Heart right ventricle (tissue), 16 donors: ENCODE data around the gene AHNAK2. TPM values are rescaled to one million over a fixed set of nuclear protein-coding genes. Genes with fewer than 3 reads are reported as not detected.
"Not testable (repeated sequence)": the region's sequence is repeated elsewhere in the genome, so short reads cannot be mapped to it uniquely, and the experiment has no call there.

Source experiments
- ATAC-seq, 8 donors: fragments of 200-7000 bp; cut with Tn5 transposase; one replicate each; pipeline ENCODE4 v1.9.1; 2020; ENCODE audit warnings: mild to moderate bottlenecking in 8 of 8, moderate library complexity in 8 of 8, moderate number of reproducible peaks in 1 of 8
- DNase-seq, 2 donors: peaks; one replicate each; pipeline ENCODE4 v3.0.0-alpha.2; 2020
- H3K27ac ChIP-seq, 10 donors: fragments of 200-600 bp; sonication (generic) in 2 of 10; one replicate each; pipeline versions ENCODE4 v1.5.0 to v1.8.0; 2020 to 2022; ENCODE audit warnings: mild to moderate bottlenecking in 3 of 10
- H3K27me3 ChIP-seq, 7 donors: fragments of 200-600 bp; one replicate each; pipeline ENCODE4 v1.8.0; 2021 to 2022; ENCODE audit warnings: mild to moderate bottlenecking in 2 of 7
- H3K36me3 ChIP-seq, 9 donors: fragments of 200-600 bp; sonication (generic) in 1 of 9; one replicate each; pipeline versions ENCODE4 v1.5.0 to v1.8.0; 2020 to 2022; ENCODE audit warnings: mild to moderate bottlenecking in 2 of 9
- H3K4me1 ChIP-seq, 9 donors: fragments of 200-600 bp; sonication (generic) in 1 of 9; one replicate each; pipeline versions ENCODE4 v1.5.0 to v1.8.0; 2020 to 2022; ENCODE audit warnings: mild to moderate bottlenecking in 4 of 9
- H3K4me3 ChIP-seq, 10 donors: fragments of 200-600 bp; sonication (generic) in 2 of 10; one replicate each; pipeline versions ENCODE4 v1.5.0 to v1.8.0; 2020 to 2022; ENCODE audit warnings: mild to moderate bottlenecking in 7 of 10, moderate library complexity in 2 of 10
- H3K9me3 ChIP-seq, 11 donors: fragments of 200-600 bp in 10 of 11; sonication (generic) in 2 of 11; one replicate each; pipeline versions ENCODE4 v1.5.0 to v1.8.0; 2013 to 2022; ENCODE audit warnings: mild to moderate bottlenecking in 2 of 11, control low read depth in 1 of 11, moderate library complexity in 1 of 11
- WGBS, 2 donors: extraction: QIAGEN DNeasy Blood & Tissue Kit; methylation state at CpG; one replicate each; pipeline ENCODE4 v1.1.7; 2013; ENCODE audit warnings: inconsistent platforms in 1 of 2; 5-methylcytosine and 5-hydroxymethylcytosine counted together
- intact Hi-C, 10 donors: fragments of 100-400 bp; cut with DNase I; formaldehyde crosslinking; loops; one replicate each; pipeline versions ENCODE4 v1.11.1 to v1.14.2; 2022
- polyA plus RNA-seq, 2 donors: library from polyadenylated mRNA; stranded (reverse); fragments of 200-250 nt; gene quantifications; one replicate each; pipeline ENCODE4 v1.2.3, GENCODE V29; 2013
- total RNA-seq, 10 donors: library from RNA; stranded (reverse); fragmentation: NEBNext Ultra II Directional in 3 of 10; extraction: Animal tissue kit (Norgen Biotek cat#: 25700) in 3 of 10; gene quantifications; one replicate each; pipeline versions ENCODE4 v1.2.1 to v1.2.4, GENCODE V29; 2021 to 2023
- TF ChIP-seq, protein P1 (sequence below), 9 donors: fragments of 200-600 bp; sonication (generic) in 2 of 9; IDR thresholded peaks; one replicate each; pipeline versions ENCODE4 v1.5.0 to v1.8.0; 2021 to 2022; ENCODE audit warnings: antibody characterized with exemption in 9 of 9, mild to moderate bottlenecking in 5 of 9, moderate library complexity in 1 of 9
- donor health status: Arrhythmogenic right ventricular cardiomyopathy.
- donor health status: ischemic (EF 13 %, LVEDD 7.1; RV severe dilation, severe dysfunction).
- donor health status: healthy with polysubstance abuse.
- donor health status: DM: no; HTN: yes; CAD: no.
- donor health status: DM: no; HTN: no; CAD: no.
- donor health status: ischemic (EF 25% LVEDD 6.9; RV normal size, moderate dysfunction).
- donor health status: ischemic (EF 25% LVEDD 5.7; RV mildly dilated, moderate dysfunction).
- donor health status: healthy.
- donor health status: DM: yes; HTN: yes; CAD: no.
- donor health status: Ischemic cardiomyopathy.
- donor health status: ischemic (EF 35%, LVEDD 5.7; RV mildly dilated, moderate dysfunction).
- donor health status: nonischemic (EF 11% LVEDD 7.7; RV severe dilation, severe dysfunction).
- donor health status: DM: yes; HTN: yes; CAD: no.
- donor health status: PGD.
- donor health status: ischemic (EF 29% LVEDD 5.4; RV normal size, mild dysfunction).
- donor health status: nonischemic (EF 23%, LVEDD 6.1; RV moderate dilation, normal function).

The AHNAK2 gene
- total and polyA plus RNA-seq, 12 donors, result 1.1 to 29.5 (median 3.1) TPM

DNA sequence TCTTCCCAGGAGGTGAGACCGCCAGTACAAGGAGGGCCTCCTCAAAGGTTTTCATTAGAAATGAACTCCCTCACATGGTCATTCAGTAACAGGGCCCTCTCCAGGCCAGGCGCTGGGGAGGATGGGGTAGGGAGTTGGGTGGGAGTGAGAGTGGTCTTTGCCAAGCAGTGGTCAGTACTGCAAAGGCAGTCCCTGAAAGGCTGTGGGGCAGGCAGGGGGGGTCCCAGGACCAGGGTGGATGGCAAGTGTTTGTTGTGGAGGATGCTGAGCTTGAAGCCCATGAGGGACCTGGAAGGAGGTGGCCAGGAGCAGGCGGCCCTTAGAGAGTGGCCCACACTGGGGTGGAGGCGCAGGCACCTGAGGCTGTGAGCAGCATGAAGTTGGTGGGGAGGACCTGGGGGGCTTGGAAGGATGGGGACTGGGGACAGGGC is 87.0 kb downstream of the AHNAK2 start:
- H3K27me3 ChIP-seq, result no peaks in the 10 kb centered on the region
- TF ChIP-seq, protein P1, sequence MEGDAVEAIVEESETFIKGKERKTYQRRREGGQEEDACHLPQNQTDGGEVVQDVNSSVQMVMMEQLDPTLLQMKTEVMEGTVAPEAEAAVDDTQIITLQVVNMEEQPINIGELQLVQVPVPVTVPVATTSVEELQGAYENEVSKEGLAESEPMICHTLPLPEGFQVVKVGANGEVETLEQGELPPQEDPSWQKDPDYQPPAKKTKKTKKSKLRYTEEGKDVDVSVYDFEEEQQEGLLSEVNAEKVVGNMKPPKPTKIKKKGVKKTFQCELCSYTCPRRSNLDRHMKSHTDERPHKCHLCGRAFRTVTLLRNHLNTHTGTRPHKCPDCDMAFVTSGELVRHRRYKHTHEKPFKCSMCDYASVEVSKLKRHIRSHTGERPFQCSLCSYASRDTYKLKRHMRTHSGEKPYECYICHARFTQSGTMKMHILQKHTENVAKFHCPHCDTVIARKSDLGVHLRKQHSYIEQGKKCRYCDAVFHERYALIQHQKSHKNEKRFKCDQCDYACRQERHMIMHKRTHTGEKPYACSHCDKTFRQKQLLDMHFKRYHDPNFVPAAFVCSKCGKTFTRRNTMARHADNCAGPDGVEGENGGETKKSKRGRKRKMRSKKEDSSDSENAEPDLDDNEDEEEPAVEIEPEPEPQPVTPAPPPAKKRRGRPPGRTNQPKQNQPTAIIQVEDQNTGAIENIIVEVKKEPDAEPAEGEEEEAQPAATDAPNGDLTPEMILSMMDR (IDR thresholded peaks at IDR 0.05), result no peak
- peaks cover 5 to 22% (median 17%) of the 10 kb centered on the region in 9 donors for H3K4me1 ChIP-seq
- no peak overlapping the region for H3K4me3 ChIP-seq
- DNase-seq, result no peak
- H3K27ac ChIP-seq, result no peak overlapping the region
- no peaks in the 10 kb centered on the region for H3K9me3 ChIP-seq
- WGBS, 2 donors, result 96 to 97% methylated on average over 4 of the region's 4 CpGs
- ATAC-seq, result no peak
- H3K36me3 ChIP-seq, result peaks cover 0 to 34% (median 4%) of the 10 kb centered on the region in 9 donors
- intact Hi-C loops, result loop anchor here in 2 of 10 donors (10.0 kb wide), 2 partner anchors 84 to 154 kb away; partner anchors contain the start of gene AHNAK2 (in 1 of the 2)

DNA sequence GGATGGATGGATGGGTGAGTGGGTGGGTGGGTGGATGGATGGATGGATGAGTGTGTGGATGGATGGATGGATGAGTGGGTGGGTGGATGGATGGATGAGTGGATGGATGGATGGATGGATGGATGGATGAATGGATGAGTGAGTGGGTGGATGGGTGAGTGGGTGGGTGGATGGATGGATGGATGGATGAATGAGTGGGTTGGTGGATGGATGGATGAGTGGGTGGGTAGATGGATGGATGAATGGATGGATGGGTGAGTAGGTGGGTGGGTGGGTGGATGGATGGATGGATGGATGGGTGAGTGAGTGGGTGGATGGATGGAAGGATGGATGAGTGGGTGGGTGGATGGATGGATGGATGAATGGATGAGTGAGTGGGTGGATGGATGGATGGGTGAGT is 87.9 kb downstream of the AHNAK2 start:
- H3K27me3 ChIP-seq, ATAC-seq, H3K4me3 ChIP-seq, H3K27ac ChIP-seq, DNase-seq, H3K9me3 ChIP-seq: not testable (repeated sequence)
- Histone ChIP-seq H3K4me1 (peaks cover 5 to 15% (median 9%) of the 10 kb centered on the region in 9 donors), H3K36me3 (peaks cover 0 to 42% (median 4%) of the 10 kb centered on the region in 9 donors)
- intact Hi-C loops, result loop anchor here in 2 of 10 donors (10.0 kb wide), 2 partner anchors 85 to 155 kb away; partner anchors contain the start of gene AHNAK2 (in 1 of the 2)

DNA sequence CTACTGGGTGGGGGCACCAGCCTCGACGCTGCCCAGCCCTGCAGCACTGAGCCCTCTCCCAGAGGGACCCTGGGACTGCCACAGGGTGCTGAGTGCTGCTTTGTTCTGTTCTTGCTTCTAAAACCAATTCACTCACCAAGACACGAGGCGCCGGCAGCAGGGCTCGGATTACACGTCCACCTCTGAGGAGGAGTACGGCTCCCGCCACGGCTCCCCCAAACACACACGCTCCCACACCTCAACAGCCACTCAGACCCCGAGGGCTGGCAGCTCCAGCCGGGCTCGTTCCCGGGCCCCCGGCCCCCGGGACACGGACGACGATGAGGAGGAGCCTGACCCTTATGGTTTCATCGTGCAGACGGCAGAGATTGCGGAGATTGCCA is 88.8 kb downstream of the AHNAK2 start:
- whole genome bisulfite sequencing, 2 donors, result 92 to 94% methylated on average over 23 of the region's 23 CpGs
- intact Hi-C loops, result no loop called here
- Histone ChIP-seq H3K9me3 (no peaks in the 10 kb centered on the region), H3K27me3 (no peaks in the 10 kb centered on the region), H3K4me1 (peaks cover 0 to 5% (median 0%) of the 10 kb centered on the region in 9 donors), H3K27ac (no peak overlapping the region), H3K36me3 (peaks cover 0 to 46% (median 4%) of the 10 kb centered on the region in 9 donors), H3K4me3 (no peak overlapping the region)
- no peak for ATAC-seq
- TF ChIP-seq, protein P1 (IDR thresholded peaks at IDR 0.05), result no peak
- DNase-seq, result no peak

DNA sequence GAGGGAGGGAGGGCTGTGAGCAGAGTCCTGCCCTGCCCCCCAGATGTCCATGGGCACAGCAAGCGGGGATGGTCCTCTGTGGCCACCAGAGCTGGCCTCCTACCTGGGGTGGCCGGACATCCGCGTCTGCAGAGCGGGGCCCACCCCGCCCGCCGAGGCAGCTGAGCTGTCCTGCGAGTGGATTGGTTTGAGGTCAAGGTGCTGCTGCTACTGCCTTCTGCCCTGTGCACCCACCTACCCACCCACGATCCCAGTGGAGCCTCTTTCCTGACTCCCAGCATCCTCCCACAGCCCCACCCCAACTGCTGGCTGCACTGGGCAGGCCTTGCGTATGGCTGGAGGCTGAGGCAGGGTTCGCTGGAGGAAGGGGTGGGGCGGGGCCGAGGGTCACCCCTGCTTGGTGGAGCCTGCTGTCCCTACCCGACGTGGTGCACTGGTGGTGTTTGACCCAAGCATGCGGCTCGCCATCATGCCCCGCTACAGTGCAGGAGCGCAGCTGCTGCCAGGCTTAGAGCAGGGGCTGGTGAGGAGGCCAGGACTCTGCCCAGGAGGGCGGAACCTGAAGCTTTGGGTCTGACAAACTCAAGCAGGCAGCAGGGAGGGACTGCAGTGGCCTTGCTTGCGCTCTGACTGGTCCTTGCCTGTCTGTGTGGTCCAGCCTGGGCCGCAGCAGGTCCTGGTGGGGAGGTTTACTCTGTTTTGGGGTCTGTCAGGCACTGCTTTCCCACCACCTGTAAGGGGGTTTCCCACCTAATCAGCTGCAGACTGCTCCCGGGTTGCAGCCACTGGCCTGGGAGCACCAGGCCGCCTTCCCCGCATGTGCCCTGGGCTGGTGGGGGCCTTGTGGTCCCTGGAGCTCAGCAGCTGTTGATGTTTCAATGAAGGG is 89.4 kb downstream of the AHNAK2 start:
- Histone ChIP-seq H3K36me3 (peaks cover 0 to 50% (median 4%) of the 10 kb centered on the region in 9 donors), H3K4me1 (no peaks in the 10 kb centered on the region), H3K9me3 (no peaks in the 10 kb centered on the region), H3K4me3 (no peak overlapping the region), H3K27ac (no peak overlapping the region), H3K27me3 (no peaks in the 10 kb centered on the region)
- intact Hi-C loops, result no loop called here
- no peak for ATAC-seq
- TF ChIP-seq, protein P1 (IDR thresholded peaks at IDR 0.05), result no peak
- no peak for DNase-seq
- WGBS, 2 donors, result 93 to 94% methylated on average over 26 of the region's 26 CpGs
